ENCODE measurements around the gene PCDHGA12. TPM values are rescaled to one million over a fixed set of nuclear protein-coding genes. Genes with fewer than 3 reads are reported as not detected.

Gene PCDHGA12
- total RNA-seq, 4 donors from 2014 or later, result 9.4 to 13.5 (median 10.7) TPM

DNA sequence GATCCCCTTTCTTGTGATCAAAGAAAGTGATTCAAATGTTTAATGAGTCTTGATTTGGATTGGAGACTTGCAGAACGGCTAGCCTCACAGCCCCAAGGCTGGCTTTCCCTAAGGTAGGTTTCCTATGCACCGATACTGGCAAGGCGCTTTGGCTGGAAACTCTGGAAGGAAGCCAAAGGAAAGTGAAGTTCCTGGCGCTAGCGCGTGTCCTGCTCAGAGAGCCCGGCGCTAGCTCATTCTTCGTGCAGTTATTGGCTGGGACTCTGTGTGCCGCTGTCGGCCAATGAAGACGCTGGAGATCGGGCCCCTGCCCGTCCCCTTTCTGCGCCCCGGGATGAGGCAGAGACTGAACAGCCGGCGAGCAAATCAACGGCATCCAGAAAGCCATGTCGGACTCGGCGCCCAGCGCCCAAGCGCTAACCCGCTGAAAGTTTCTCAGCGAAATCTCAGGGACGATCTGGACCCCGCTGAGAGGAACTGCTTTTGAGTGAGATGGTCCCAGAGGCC is 45.4 kb downstream of the PCDHGA12 start, which contains the start of gene PCDHGC3:
PCDHGC3 (plus strand) TSS at position 342 of the 507 bp plus-strand sequence; CDS start at position 493, 151 bp downstream.
- no peaks in the 10 kb centered on the region for H3K27me3 ChIP-seq
- no peaks in the 10 kb centered on the region for H3K9me3 ChIP-seq
- TF ChIP-seq, protein P1, sequence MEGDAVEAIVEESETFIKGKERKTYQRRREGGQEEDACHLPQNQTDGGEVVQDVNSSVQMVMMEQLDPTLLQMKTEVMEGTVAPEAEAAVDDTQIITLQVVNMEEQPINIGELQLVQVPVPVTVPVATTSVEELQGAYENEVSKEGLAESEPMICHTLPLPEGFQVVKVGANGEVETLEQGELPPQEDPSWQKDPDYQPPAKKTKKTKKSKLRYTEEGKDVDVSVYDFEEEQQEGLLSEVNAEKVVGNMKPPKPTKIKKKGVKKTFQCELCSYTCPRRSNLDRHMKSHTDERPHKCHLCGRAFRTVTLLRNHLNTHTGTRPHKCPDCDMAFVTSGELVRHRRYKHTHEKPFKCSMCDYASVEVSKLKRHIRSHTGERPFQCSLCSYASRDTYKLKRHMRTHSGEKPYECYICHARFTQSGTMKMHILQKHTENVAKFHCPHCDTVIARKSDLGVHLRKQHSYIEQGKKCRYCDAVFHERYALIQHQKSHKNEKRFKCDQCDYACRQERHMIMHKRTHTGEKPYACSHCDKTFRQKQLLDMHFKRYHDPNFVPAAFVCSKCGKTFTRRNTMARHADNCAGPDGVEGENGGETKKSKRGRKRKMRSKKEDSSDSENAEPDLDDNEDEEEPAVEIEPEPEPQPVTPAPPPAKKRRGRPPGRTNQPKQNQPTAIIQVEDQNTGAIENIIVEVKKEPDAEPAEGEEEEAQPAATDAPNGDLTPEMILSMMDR (IDR thresholded peaks at IDR 0.05), result peak in 4 of 6 experiments; percentile 26 to 58 (median 28)
- peak in 1 of 2 donors; percentile 71 for TF ChIP-seq POLR2A (IDR thresholded peaks at IDR 0.05)
- H3K27ac ChIP-seq, result peak within 1 kb of the TSS; percentile 49 to 86 (median 77)
- peaks cover 14 to 35% of the 10 kb centered on the region in 2 donors for H3K4me1 ChIP-seq
- 0% methylated on average over 23 to 27 of the region's 28 CpGs for WGBS, 2 donors
- no peaks in the 10 kb centered on the region for H3K36me3 ChIP-seq
- DNase-seq, result peak; percentile 93 to 94
- intact Hi-C loops (cut with DNase I), result loop anchor here (5.0 to 10.0 kb wide), 2 partner anchors 42 to 79 kb away; no protein-coding TSS in a partner anchor
- H3K4me3 ChIP-seq (replicated peaks in 1 of 3), result peak within 1 kb of the TSS; percentile 1 to 71 (median 44)

DNA sequence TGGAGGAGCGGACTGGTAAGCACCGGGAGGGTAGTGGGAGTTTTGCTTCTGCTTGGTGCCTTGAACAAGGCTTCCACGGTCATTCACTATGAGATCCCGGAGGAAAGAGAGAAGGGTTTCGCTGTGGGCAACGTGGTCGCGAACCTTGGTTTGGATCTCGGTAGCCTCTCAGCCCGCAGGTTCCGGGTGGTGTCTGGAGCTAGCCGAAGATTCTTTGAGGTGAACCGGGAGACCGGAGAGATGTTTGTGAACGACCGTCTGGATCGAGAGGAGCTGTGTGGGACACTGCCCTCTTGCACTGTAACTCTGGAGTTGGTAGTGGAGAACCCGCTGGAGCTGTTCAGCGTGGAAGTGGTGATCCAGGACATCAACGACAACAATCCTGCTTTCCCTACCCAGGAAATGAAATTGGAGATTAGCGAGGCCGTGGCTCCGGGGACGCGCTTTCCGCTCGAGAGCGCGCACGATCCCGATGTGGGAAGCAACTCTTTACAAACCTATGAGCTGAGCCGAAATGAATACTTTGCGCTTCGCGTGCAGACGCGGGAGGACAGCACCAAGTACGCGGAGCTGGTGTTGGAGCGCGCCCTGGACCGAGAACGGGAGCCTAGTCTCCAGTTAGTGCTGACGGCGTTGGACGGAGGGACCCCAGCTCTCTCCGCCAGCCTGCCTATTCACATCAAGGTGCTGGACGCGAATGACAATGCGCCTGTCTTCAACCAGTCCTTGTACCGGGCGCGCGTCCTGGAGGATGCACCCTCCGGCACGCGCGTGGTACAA is 46.0 kb downstream of the PCDHGA12 start:
- H3K36me3 ChIP-seq, result no peaks in the 10 kb centered on the region
- H3K9me3 ChIP-seq, result no peaks in the 10 kb centered on the region
- peaks cover 14 to 35% of the 10 kb centered on the region in 2 donors for H3K4me1 ChIP-seq
- TF ChIP-seq, protein P1 (IDR thresholded peaks at IDR 0.05), result no peak
- TF ChIP-seq POLR2A (IDR thresholded peaks at IDR 0.05), result peak in 1 of 2 donors; percentile 3
- DNase-seq, result peak; percentile 56 to 71
- intact Hi-C loops (cut with DNase I), result loop anchor here (5.0 to 10.0 kb wide), 2 partner anchors 41 to 78 kb away; no protein-coding TSS in a partner anchor
- peak overlapping the region; percentile 49 to 86 (median 77) for H3K27ac ChIP-seq
- 1 to 3% methylated on average over 20 to 51 of the region's 58 CpGs for WGBS, 2 donors
- peak overlapping the region; percentile 1 to 71 (median 44) for H3K4me3 ChIP-seq (replicated peaks in 1 of 3)
- H3K27me3 ChIP-seq, result no peaks in the 10 kb centered on the region

DNA sequence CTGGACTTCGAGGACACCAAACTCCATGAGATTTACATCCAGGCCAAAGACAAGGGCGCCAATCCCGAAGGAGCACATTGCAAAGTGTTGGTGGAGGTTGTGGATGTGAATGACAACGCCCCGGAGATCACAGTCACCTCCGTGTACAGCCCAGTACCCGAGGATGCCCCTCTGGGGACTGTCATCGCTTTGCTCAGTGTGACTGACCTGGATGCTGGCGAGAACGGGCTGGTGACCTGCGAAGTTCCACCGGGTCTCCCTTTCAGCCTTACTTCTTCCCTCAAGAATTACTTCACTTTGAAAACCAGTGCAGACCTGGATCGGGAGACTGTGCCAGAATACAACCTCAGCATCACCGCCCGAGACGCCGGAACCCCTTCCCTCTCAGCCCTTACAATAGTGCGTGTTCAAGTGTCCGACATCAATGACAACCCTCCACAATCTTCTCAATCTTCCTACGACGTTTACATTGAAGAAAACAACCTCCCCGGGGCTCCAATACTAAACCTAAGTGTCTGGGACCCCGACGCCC is 46.8 kb downstream of the PCDHGA12 start:
- Histone ChIP-seq H3K27me3 (no peaks in the 10 kb centered on the region), H3K4me1 (peaks cover 14 to 35% of the 10 kb centered on the region in 2 donors), H3K36me3 (no peaks in the 10 kb centered on the region), H3K9me3 (no peaks in the 10 kb centered on the region), H3K27ac (peak overlapping the region in 1 of 3 donors; percentile 77), H3K4me3 (replicated peaks in 1 of 3) (peak overlapping the region in 1 of 3 donors; percentile 44)
- intact Hi-C loops (cut with DNase I), result loop anchor here (5.0 to 10.0 kb wide), 2 partner anchors 40 to 78 kb away; no protein-coding TSS in a partner anchor
- no peak for DNase-seq
- no peak for TF ChIP-seq POLR2A (IDR thresholded peaks at IDR 0.05)
- TF ChIP-seq, protein P1 (IDR thresholded peaks at IDR 0.05), result no peak
- WGBS, 2 donors, result 29 to 42% methylated on average over 22 of the region's 24 CpGs

DNA sequence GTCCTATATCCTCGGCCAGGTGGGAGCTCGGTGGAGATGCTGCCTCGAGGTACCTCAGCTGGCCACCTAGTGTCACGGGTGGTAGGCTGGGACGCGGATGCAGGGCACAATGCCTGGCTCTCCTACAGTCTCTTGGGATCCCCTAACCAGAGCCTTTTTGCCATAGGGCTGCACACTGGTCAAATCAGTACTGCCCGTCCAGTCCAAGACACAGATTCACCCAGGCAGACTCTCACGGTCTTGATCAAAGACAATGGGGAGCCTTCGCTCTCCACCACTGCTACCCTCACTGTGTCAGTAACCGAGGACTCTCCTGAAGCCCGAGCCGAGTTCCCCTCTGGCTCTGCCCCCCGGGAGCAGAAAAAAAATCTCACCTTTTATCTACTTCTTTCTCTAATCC is 47.5 kb downstream of the PCDHGA12 start:
- H3K9me3 ChIP-seq, result no peaks in the 10 kb centered on the region
- H3K4me1 ChIP-seq, result peaks cover 14 to 35% of the 10 kb centered on the region in 2 donors
- TF ChIP-seq, protein P1 (IDR thresholded peaks at IDR 0.05), result no peak
- TF ChIP-seq POLR2A (IDR thresholded peaks at IDR 0.05), result no peak
- intact Hi-C loops (cut with DNase I), result loop anchor here (5.0 to 10.0 kb wide), 2 partner anchors 39 to 77 kb away; no protein-coding TSS in a partner anchor
- no peak overlapping the region for H3K4me3 ChIP-seq (replicated peaks in 1 of 3)
- H3K27ac ChIP-seq, result no peak overlapping the region
- no peaks in the 10 kb centered on the region for H3K36me3 ChIP-seq
- H3K27me3 ChIP-seq, result no peaks in the 10 kb centered on the region
- 44% methylated on average over 7 to 13 of the region's 13 CpGs for WGBS, 2 donors
- no peak for DNase-seq
